Glomerular visceral epithelial cell (primary cell): ENCODE measurements around the gene CYP4A22.
"Not testable (repeated sequence)": the region's sequence is repeated elsewhere in the genome, so short reads cannot be mapped to it uniquely, and the experiment has no call there.

ENCODE experiments used
- DNase-seq: peaks from one replicate; pipeline ENCODE4 v3.0.0-alpha.2; 2016; ENCODE audit errors: extremely low spot score

CYP4A22 gene, protein sequence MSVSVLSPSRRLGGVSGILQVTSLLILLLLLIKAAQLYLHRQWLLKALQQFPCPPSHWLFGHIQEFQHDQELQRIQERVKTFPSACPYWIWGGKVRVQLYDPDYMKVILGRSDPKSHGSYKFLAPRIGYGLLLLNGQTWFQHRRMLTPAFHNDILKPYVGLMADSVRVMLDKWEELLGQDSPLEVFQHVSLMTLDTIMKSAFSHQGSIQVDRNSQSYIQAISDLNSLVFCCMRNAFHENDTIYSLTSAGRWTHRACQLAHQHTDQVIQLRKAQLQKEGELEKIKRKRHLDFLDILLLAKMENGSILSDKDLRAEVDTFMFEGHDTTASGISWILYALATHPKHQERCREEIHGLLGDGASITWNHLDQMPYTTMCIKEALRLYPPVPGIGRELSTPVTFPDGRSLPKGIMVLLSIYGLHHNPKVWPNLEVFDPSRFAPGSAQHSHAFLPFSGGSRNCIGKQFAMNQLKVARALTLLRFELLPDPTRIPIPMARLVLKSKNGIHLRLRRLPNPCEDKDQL

DNA sequence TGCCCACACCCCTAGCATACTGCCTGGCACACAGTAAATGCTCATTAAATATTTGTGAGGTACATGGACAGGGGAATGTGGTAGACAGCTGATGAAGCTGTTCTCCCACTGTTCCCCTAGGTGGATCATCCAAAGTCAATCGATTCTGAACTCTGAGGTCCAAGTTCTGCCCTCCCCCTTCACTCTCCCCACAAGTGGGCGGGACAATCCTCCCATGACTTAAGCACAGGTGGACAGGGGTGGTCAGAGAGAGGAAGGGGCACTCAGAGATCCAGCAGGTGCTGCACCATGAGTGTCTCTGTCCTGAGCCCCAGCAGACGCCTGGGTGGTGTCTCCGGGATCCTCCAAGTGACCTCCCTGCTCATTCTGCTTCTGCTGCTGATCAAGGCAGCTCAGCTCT is at the start of gene CYP4A22:
CYP4A22 (plus strand) TSS at position 244 of the 400 bp plus-strand sequence; CDS start at position 289, 45 bp downstream.
- DNase-seq: no peak

DNA sequence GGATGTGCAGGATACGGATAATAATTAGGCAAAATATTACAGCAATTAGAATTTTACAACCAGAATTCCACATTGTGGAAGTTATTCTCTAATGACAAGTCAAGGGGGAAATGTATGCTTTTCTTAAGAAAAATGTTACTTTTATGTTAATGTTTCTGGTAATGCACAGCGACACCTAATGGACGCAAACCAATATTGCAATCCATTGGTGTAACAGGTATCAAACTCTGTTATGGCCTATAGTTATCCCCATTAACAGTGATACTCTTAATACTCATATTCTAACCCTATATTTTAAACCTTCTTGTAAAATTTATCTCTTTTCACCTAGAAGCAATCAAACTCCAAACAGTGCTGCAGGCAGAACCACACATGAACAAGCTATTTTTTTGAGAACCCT is 47.9 kb upstream of the CYP4A22 start:
- DNase-seq: peak; percentile 28

DNA sequence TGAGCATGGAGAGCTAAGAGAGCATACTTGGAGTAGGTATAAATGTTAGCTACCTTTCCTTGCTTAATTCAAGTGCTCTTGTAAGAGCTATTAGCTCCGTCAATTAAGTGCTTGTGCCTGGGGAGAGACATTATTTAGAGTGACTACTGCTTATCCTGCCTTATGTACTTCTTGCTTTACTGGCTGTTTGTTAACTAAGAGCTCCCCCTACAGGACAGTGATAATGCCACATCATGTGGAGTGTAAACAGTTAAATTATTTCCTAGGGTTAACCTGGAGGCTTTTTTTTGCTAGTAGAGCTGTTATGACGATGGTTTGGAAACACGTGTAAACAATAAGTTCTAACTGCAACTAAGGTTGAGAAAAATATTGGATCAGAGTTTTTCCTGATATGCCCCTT is 45.8 kb upstream of the CYP4A22 start:
- not testable (repeated sequence) for DNase-seq

DNA sequence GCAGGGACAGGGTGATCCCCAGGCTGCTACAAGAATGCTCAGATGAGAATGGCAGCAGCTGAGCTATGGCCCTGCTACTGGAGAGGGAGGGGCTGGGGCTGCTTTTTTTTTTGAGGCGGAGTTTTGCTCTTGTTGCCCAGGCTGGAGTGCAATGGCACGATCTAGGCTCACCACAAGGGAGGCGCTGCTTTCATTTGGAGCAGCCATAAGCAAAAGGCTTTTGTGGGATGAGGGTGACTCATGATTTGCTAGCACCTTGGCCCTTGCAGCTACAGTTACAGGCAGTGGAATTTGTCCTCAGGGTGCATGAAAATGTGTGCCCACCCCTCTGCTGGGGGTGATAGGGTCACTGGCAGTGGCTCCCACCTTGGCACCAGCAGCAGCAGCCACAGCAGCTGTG is 32.4 kb upstream of the CYP4A22 start:
- no peak for DNase-seq

DNA sequence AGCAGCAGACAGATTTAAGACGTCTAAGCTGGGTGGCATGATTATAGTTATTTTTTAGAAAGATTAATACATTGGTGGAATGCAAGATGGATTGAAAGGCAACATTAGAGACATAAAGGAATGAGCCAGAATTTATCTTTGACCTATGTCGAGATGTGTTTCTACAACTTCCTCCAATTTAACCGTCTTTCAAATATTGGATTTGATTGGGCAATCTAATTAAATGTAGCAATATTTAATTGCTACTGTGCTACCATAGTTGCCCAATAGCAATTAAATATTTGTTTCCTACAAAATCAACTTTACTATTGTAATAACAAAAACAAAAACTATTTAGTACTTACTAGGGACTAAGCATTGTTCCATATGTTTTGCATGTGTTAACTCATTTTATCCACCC is 30.4 kb upstream of the CYP4A22 start:
- no peak for DNase-seq

DNA sequence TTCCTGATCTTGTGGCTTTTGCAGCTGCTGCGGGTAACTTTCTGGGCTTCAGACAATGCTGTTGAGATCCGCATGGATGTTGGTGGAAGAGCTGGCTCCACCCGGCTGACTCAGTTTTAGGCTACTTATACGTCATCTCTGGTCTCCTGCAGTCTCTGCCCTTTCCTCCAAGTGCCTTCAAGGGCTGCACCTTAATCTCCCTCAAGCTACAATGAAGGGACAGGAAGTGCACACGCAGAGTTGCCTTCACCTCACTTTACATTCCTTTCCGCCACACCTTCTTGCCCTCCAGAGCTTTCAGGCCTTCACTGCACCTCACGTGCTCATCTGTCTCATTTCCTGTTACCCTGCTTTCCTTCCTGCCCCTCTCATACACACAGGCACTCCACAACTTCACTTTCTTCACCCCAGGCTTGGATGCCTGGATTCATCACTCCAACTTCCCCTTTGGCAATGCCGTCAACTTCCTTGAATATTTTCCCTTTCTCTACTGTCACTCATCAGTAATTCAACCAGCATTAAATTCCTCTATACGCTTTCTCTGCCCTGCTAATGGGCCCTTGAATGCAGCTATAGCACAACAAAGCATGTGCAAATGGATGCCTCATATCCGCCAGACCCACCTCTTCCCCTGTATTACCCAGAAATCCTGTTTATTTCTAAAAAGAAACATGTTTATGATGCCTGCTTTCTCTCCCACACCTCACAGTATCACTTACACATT is 29.2 kb upstream of the CYP4A22 start:
- peak; percentile 79 for DNase-seq

DNA sequence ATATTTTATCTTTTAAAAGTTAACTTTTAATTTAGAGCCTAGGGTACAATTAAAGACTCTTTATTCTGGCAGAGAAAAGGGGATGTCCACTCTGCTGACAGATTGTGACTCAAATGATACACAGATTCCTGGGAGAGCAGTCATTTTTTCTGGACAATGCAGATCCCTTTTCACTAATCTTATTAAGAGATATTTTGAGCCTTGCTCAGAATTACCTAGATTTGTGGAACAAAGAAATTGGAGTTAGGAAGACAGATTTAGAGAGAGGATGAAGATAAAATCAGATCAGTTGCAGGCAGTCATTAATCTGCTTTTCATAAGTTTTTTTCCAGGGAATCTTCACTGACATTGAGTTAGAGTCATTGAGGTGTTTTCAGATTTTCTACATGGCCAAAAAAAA is 27.8 kb upstream of the CYP4A22 start:
- not testable (repeated sequence) for DNase-seq

DNA sequence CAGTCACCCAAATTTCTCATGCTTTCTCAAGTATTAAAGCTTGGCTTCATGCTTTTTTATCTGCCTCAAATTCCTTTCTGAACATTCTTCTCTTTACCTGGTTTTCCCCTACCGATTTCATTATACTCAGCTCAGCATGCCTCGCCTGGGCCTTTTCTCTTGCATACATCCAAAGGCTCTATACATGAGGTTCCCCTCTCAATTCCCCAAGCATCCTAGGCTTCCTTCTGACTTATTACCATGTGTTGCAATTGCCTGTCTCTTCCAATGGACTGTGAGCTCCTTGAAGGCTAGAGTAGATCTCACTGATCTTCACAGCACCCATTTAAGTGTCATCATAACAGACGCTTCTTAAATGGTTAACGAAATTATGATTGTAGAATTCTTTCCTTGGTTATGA is 24.1 kb upstream of the CYP4A22 start:
- no peak for DNase-seq

DNA sequence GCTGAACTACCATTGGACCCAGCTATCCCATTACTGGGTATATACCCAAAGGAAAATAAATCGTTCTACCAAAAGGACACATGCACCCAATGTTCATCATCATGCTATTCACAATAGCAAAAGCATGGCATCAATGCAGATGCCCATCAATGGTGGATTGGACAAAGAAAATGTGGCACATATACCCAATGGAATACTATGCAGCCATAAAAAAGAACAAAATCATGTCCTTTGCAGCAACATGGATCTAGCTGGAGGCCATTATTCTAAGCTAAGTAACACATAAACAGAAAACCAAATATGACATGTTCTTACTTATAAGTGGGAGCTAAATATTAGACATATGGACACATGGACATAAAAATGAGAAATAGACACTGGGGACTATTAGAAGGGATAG is 16.2 kb upstream of the CYP4A22 start:
- not testable (repeated sequence) for DNase-seq

DNA sequence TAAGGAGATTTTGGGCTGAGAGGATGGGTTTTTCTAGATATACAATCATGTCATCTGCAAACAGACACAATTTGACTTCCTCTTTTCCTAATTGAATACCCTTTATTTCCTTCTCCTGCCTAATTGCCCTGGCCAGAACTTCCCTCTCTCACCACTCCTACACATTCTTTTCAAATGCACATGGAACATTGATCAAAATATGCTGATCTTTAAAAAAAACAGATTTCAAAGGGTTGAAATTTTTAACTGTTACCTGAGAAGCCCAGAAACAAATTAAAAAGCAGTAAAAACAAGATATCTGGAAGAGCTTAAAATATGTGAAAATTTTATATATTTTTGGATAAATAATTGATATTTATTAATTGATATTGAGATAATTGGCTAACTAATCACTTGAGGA is 12.4 kb upstream of the CYP4A22 start:
- not testable (repeated sequence) for DNase-seq

DNA sequence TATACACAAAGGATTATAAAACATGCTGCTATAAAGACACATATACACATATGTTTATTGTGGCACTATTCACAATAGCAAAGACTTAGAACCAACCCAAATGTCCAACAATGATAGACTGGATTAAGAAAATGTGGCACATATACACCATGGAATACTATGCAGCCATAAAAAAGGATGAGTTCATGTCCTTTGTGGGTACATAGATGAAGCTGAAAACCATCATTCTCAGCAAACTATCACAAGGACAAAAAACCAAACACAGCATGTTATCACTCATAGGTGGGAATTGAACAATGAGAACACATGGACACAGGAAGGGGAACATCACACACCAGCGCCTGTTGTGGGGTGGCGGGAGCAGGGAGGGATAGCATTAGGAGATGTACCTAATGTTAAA is 10.2 kb upstream of the CYP4A22 start:
- DNase-seq: not testable (repeated sequence)

DNA sequence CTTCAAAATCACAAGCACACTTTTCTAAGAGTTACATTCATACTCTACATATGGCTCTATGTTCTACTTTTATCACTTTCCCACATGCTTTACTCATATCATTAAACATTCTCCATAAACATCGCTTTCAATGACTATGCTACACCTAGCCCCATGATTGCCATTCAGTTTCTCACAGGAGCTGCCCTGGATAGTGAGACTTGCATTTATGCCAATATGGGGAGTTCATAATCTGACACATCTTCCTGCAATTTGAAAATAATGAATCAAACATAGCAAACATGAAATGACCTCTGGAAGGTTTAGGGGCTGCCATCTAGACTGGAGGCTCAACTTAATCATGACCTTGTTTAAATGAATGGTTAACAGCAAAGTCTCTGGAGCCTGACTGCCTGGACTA is 9.0 kb upstream of the CYP4A22 start:
- DNase-seq: no peak

DNA sequence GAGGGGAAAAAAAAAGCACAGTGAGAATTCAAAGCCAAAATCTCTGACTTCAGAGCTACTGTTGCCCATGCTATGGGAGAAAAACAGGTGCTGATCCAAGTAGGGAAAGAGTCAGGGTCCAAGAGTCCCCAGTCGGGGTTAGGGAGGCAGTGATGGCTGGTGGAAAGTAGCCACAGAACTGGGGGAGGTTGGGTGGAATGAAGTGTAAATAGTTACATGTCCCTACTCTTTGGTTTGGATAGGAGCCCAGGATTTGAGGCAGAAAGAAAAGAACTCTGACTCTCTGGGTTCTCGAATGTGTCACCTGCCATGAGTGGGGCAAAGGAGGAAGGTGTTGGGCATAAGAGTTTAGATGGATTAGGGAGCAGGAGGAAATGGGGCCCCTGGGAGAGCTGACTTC is 8.4 kb upstream of the CYP4A22 start:
- not testable (repeated sequence) for DNase-seq

DNA sequence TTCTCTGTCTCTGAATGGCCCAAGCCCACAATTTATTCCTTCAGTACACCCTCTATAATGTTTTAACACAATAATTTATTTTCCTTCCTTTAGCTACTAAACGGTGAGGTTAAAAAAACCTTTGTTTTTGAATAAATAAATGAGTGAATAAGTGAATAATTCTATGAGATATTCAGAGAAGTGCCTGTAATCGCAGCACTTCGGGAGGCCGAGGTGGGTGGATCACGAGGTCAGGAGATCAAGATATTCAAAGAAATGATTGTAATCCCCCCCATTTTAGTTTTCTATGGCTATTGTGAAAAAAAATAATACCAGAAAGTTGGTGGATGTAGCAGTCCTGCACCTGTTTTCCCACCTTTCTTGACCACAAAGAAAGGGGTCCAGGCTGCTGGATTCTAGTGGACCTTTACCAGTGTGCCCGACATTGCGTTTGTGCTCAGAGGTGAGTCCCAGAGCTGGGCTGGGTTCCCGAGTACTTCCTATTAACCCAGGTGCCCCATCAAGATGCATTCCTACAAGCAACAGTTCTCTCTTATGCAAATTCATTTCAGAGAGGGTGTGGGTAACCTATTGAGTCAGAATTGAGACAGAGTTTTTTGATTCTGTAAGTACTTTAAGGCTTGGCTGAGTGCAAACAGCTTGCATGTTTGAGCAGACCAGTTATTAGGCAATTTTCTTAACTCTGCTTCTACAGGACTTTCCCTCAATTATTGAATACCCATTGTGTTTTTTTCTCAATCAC is 7.6 kb upstream of the CYP4A22 start:
- DNase-seq: not testable (repeated sequence)

DNA sequence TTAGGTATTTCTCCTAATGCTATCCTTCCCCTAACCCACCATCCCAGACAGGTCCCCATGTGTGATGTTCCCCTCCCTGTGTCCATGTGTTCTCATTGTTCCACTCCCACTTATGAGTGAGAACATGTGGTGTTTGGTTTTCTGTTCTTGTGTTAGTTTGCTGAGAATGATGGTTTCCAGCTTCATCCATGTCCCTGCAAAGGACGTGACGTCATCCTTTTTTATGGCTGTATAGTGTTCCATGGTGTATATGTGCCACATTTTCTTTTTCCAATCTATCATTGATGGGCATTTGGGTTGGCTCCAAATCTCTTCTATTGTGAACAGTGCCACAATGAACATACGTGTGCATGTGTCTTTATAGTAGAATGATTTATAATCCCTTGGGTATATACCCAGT is 4.6 kb upstream of the CYP4A22 start:
- not testable (repeated sequence) for DNase-seq

DNA sequence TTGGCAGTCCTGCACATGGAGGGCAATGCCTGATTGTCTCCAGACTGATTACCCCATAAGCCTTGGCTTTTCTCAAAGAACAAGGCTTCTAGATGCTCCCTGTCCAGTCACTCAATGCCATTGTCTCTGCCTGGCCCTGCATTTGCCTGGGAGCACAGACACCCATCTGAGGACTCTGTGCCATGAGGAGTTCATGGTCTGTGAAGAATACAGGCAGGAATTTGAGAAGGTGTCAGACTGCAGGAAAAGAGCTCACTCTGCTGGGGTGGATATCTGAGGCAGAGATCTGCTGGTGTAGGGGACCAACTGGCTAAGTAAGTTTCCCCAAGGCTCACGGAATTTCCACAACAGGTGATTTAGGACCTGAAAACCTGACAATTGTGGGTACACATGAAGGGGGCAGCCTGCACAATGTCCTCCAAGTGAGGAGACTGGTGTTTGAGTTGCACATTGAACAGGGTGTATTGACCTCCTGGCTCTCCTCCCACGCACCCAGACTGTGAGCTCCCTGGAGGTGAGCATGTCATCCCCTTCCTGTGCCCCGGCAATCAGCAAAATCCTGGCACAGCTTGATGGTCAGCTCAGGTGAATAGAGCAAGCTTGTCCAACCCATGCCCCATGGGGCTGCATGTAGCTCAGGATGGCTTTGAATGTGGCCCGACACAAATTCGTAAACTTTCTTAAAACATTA is 829 bp downstream of the CYP4A22 start:
- DNase-seq: no peak

DNA sequence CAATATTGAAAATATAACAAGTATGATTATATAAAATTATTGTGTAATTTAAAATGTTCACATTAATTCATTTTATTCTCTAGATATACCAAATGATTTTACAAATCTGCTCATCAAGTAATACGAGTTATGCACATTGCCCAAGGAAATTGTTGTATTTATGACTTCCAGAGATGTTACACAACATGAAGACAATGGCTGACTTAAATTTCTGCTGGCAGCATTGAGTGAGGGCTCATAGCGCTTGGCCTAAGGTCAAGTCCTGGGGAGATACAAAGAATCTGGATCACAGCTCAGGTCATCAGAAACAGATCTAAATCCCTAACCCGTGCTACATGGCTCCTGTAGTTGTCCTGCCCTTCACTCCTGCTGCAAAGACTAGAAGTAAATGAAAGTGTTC is 3.1 kb downstream of the CYP4A22 start:
- DNase-seq: not testable (repeated sequence)

DNA sequence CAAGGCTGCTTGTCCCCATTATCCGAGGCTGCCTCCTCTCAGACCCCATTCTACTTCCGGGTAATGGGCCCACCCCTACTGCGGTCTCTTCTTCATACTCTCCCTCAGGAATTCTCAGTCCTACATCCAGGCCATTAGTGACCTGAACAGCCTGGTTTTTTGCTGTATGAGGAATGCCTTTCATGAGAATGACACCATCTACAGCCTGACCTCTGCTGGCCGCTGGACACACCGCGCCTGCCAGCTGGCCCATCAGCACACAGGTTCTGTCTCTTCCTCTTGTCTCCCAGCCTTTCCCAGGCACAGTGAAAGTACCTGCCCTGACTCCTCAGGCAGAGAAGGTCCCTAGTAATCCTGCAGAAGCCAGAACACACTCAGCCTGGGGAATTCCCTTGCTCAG is 6.4 kb downstream of the CYP4A22 start:
- not testable (repeated sequence) for DNase-seq

DNA sequence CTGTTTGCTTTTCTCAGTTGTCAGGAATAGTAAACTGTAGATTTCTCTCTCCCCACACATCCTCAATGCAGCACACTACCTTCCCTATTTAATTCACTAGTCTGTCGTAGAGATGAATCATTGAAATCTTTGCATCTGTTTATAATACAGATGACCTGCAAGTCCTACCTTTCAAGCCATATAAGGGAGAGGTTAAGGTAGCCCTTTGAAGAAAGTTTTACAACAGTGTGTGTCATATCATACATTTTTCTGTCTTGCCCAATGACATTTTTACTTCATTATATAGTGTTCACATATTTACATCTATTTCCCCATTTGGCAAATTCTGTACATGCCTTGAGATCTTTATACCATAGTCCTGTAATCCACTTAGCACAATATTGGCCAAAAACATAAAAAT is 9.3 kb downstream of the CYP4A22 start:
- not testable (repeated sequence) for DNase-seq

DNA sequence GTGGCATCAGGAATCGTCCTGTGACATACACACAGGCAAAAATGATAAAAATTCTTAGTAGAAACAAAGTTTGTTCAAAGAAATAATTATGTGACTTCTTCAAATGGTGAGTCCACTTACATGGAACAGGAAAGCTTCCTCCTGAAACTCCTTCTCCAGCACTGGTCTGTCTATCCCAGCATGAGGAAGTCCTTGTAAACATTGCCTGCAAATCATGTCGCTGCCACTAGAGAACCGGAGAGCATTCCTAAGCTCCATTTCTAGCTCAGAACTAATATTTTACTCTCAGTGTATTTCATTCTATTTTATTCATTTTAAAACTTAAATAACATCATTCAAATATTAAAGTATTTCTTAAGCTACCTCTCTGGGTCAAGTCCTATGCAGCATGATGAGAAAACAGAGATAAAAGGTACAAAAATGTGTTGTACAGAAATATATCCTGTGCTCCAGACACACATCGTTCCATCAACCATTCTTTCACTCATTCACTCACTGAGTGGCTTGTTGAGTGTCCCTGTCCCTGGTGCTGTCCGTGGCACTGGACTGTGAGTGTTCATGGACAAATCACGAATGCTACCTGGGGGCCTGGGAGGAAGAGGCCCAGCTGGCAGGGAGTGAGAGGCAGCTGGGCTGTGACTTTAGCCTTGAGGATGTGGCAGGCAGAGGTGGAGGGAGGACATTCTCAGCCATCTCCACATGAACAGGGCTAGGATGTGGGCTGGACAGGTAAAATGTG is 10.0 kb downstream of the CYP4A22 start:
- no peak for DNase-seq

DNA sequence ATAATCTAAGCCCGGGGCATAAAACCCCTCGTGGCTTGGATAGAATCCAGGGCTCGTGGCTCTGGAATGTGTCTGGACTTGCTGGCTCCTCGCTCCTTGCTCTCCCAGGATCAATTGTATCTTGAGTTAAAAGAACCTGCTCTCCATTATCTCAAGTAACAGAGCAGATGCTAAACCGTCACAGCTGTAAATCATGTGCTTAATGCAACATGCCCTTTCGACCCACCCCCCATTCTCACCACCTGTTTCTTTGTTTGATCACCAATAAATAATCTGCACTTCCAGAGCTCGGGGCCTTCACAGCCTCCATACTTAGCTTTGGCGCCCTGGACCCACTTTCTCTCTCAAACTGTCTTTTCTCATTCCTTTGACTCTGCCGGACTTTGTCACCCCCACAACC is 11.9 kb downstream of the CYP4A22 start:
- DNase-seq: not testable (repeated sequence)
